Measurements from ENCODE around the gene C16orf89.
A peak's percentile ranks its signal among the peaks of the same experiment; 100 is the strongest.
"Not testable (repeated sequence)": the region's sequence is repeated elsewhere in the genome, so short reads cannot be mapped to it uniquely, and the experiment has no call there.

Gene C16orf89

DNA sequence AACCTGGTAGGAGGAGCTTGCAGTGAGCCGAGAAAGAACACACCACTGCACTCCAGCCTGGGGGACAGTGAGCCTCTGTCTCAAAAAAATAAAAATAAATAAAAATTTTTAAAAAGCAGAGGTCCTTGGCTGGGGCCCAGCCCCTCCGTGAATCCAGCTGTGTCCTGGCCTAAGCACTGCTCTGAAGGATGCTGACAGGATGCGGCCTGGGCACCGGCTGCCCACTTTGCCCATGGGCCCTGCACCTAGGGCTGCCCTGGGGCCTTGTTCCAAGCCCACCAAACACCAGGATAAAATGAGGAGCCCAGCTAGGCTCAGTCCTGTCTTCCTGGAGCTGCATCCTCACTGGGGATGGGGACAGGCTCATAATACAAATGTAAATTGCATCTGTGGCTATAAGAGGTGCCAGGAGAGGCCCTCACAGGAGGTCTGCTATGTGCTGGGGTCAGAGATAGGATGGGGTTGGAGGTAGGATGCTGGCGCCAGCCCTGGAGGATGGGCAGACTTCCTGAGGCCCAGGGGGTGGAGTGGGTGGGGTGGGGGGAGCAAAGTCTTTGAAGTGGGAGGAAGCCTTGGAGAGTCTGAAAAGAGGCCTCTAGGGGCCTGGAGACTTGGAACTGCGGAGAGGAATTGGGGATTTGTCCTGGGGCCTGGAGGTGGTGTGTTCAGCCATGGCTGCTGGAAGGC is 6.2 kb downstream of the C16orf89 start:
- DNase-seq, result no peak

GRCh38 chr16:5058476-5058875 is 7.3 kb downstream of the C16orf89 start:
- no peak for DNase-seq

GRCh38 chr16:5056352-5056751 is 9.4 kb downstream of the C16orf89 start:
- no peak for DNase-seq

- no peak for DNase-seq
Measured at GRCh38 chr16:5054876-5055865, 10.6 kb downstream of the C16orf89 start.

- no peak for DNase-seq
Measured at GRCh38 chr16:5046914-5047313, 18.8 kb downstream of the C16orf89 start.

GRCh38 chr16:5045499-5046115 is 20.1 kb downstream of the C16orf89 start:
- no peak for DNase-seq

GRCh38 chr16:5044581-5044980 is 21.2 kb downstream of the C16orf89 start:
- DNase-seq, result not testable (repeated sequence)

- DNase-seq, result no peak
Measured at GRCh38 chr16:5044011-5044540, 21.7 kb downstream of the C16orf89 start.

DNA sequence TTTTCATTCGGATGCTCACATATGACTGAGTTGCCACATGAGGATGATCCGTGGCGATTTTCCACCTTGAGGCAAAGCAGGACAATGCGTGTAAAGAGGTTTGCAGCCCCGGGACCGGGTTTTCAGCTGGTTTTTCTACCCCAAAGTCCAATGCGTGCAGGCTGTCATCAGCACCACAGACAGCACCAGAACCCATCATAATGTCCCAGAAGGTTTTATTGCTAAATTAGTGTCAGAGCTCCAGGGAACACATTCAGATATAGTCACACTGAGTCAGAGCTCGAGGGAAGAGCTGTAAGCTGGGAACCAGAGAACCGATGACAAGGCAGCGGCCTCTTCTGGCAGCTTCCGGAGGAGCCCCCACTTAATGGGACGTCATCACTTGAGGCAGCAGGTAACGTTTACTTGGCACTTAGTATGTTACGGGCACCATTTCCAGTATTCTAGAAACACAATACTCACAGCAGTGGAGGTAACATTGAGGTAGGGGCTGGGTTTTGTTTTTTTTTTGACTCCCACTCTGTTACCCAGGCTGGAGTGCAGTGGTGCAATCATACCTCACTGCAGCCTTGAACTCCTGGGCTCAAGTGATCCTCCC is 23.1 kb downstream of the C16orf89 start:
- DNase-seq, result no peak

DNA sequence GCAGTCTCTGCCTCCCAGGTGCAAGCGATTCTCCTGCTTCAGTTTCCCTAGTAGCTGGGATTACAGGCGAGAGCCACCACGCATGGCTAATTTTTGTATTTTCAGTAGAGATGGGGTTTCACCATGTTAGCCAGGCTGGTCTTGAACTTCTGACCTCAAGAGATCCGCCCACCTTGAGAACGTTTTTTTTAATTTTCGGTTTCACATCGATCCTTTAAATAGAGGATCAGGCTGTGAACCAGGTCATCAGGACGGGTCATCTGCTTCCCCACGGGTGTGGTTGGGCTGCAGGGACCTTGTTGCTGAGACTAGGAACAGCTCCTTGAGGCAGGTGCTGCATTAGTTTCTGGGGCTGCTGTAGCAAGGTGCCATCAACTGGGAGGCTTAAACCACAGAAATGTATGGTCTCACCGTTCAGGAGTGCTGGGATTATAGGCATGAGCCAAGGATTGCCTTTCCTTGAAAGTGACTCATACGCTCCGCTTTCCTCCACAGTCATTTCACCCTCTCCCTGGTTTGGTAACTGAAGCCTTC is 24.1 kb downstream of the C16orf89 start:
- no peak for DNase-seq

- DNase-seq, result no peak
Measured at GRCh38 chr16:5040451-5040850, 25.3 kb downstream of the C16orf89 start.

- no peak for DNase-seq
Measured at GRCh38 chr16:5036228-5037156, 29.3 kb downstream of the C16orf89 start.

- DNase-seq, result no peak
Measured at GRCh38 chr16:5035909-5036227, 29.9 kb downstream of the C16orf89 start.

GRCh38 chr16:5034167-5034523 is 31.6 kb downstream of the C16orf89 start:
- no peak for DNase-seq

- DNase-seq, result peak; percentile 54
Measured at GRCh38 chr16:5033256-5034166, 32.2 kb downstream of the C16orf89 start, which contains the start of gene NAGPA. Gene NAGPA (minus strand): TSS chr16:5033935. CDS start chr16:5033914, 21 bp downstream.

- DNase-seq, result no peak
Measured at GRCh38 chr16:5032748-5033167, 33.0 kb downstream of the C16orf89 start.

DNA sequence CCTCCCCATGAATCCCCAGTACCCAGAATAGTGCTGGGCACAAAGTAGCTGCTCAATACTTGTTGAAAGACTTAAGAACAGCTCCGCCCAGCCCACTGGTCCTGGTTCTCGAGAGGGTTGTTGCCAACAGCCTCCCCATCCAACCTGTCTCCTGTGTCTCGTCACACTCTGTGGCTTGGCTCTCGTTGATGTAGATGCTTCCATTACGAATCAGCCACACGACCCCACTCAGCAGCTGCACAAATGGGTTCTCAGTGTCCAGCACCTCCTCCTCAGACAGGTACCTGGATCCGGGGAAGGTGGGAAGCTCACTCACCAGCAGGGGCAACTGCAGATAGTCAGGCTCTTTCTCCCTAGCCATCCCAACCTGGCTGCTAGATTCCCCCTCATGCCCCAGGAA is 34.2 kb downstream of the C16orf89 start:
- no peak for DNase-seq

GRCh38 chr16:5030251-5030870 is 35.4 kb downstream of the C16orf89 start:
- no peak for DNase-seq

DNA sequence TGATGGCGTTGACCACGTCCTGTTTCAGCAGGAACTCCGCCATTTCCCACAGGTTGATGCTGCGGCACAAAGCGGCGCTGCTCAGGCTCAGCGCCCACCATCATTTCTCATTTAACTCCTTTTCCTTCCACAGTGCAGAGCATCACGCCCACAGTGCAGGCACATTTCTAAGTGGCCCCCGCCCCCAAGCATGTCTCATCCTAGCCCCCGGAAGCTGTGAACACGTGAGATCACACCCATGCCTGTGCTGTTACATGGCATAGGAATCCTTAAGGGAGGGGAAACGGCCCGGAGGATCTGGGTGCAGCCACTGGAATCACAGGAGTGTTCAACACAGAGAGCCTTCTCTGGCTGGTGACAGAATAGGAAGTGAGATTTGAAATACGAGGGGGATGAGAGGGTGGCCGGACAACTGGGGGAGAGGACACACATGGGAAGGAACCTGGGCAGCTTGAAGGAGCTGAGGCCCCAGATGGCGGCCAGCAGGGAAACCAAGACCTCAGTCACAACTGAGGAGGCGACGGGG is 36.7 kb downstream of the C16orf89 start:
- no peak for DNase-seq

All from NCI-H1105 treated with DMSO at 0.1 percent for 48 hours (cell line).